WTC11 (cell line): ENCODE results near the gene KRT8.

Experiments
- ESRRA ChIP-seq: sonication (generic); formaldehyde crosslinking; IDR thresholded peaks from 2 replicates; pipeline ENCODE4 v1.8.1; 2022; ENCODE audit warnings: mild to moderate bottlenecking, missing genetic modification reagents, borderline replicate concordance
- FOXP1 ChIP-seq: sonication (generic); formaldehyde crosslinking; IDR thresholded peaks from 2 replicates; pipeline ENCODE4 v1.8.0; 2022; ENCODE audit warnings: missing genetic modification reagents, mild to moderate bottlenecking, moderate library complexity, borderline replicate concordance
- GABPB1 ChIP-seq: sonication (generic); formaldehyde crosslinking; IDR thresholded peaks from 2 replicates; pipeline ENCODE4 v1.8.1; 2023; ENCODE audit warnings: mild to moderate bottlenecking, missing genetic modification reagents
- SMAD4 ChIP-seq: sonication (generic); formaldehyde crosslinking; IDR thresholded peaks from 2 replicates; pipeline ENCODE4 v1.8.0; 2022; ENCODE audit warnings: mild to moderate bottlenecking, missing genetic modification reagents
- TEAD4 ChIP-seq: sonication (generic); formaldehyde crosslinking; IDR thresholded peaks from 2 replicates; pipeline ENCODE4 v1.8.0; 2022; ENCODE audit warnings: mild to moderate bottlenecking, missing genetic modification reagents
- TF ChIP-seq, protein P1 (sequence below): fragments of 200-600 bp; IDR thresholded peaks from 2 replicates; pipeline ENCODE4 v1.8.0; 2022; ENCODE audit warnings: antibody characterized with exemption
- TF ChIP-seq, protein P2 (sequence below): sonication (generic); formaldehyde crosslinking; IDR thresholded peaks from 2 replicates; pipeline ENCODE4 v1.8.1; 2022; ENCODE audit warnings: mild to moderate bottlenecking, missing genetic modification reagents, moderate library complexity, borderline replicate concordance
- TF ChIP-seq, protein P3 (sequence below): sonication (generic); formaldehyde crosslinking; conservative IDR thresholded peaks from 2 replicates; pipeline ENCODE4 v1.8.1; 2023; ENCODE audit warnings: mild to moderate bottlenecking, low read depth, missing genetic modification reagents, moderate library complexity
- TF ChIP-seq, protein P4 (sequence below): sonication (generic); formaldehyde crosslinking; IDR thresholded peaks from 2 replicates; pipeline ENCODE4 v1.8.0; 2022; ENCODE audit warnings: mild to moderate bottlenecking, missing genetic modification reagents
- TF ChIP-seq, protein P5 (sequence below): sonication (generic); formaldehyde crosslinking; IDR thresholded peaks from 2 replicates; pipeline ENCODE4 v1.8.1; 2023; ENCODE audit warnings: mild to moderate bottlenecking, missing genetic modification reagents, moderate library complexity
- TF ChIP-seq, protein P6 (sequence below): sonication (generic); formaldehyde crosslinking; IDR thresholded peaks from 2 replicates; pipeline ENCODE4 v1.8.1; 2023; ENCODE audit warnings: mild to moderate bottlenecking, missing genetic modification reagents, moderate library complexity
- TF ChIP-seq, protein P7 (sequence below): fragments of 250-450 bp; sonication (Bioruptor Pico); IDR thresholded peaks from 2 replicates; pipeline ENCODE4 v1.9.0; 2021; ENCODE audit warnings: moderate library complexity, mild to moderate bottlenecking, inconsistent platforms, borderline replicate concordance
- TF ChIP-seq, protein P8 (sequence below): sonication (generic); formaldehyde crosslinking; IDR thresholded peaks from 2 replicates; pipeline ENCODE4 v1.8.1; 2022; ENCODE audit warnings: low read depth, missing genetic modification reagents, borderline replicate concordance

DNA sequence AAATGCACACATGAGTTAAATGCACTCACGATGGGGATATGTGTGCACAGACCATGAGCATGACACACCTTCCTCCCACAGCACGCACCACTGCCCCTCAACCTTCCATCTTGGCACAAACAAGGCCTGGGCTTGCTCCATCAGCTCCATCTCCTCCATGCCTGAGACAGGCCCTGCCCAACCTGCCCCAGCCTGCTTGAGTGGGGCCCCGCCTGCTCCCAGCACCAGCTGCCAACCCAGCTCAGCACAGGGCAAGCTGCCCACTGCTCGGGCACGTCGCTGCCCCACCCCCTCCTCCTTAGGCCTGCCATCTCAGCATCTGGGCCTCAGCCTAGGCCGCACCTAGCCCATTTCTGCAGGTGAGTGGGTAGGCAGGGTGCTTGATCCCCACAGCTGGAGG, 28.5 kb downstream of the KRT8 start:
- TF ChIP-seq, protein P1, sequence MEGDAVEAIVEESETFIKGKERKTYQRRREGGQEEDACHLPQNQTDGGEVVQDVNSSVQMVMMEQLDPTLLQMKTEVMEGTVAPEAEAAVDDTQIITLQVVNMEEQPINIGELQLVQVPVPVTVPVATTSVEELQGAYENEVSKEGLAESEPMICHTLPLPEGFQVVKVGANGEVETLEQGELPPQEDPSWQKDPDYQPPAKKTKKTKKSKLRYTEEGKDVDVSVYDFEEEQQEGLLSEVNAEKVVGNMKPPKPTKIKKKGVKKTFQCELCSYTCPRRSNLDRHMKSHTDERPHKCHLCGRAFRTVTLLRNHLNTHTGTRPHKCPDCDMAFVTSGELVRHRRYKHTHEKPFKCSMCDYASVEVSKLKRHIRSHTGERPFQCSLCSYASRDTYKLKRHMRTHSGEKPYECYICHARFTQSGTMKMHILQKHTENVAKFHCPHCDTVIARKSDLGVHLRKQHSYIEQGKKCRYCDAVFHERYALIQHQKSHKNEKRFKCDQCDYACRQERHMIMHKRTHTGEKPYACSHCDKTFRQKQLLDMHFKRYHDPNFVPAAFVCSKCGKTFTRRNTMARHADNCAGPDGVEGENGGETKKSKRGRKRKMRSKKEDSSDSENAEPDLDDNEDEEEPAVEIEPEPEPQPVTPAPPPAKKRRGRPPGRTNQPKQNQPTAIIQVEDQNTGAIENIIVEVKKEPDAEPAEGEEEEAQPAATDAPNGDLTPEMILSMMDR: no peak
- TF ChIP-seq, protein P2, sequence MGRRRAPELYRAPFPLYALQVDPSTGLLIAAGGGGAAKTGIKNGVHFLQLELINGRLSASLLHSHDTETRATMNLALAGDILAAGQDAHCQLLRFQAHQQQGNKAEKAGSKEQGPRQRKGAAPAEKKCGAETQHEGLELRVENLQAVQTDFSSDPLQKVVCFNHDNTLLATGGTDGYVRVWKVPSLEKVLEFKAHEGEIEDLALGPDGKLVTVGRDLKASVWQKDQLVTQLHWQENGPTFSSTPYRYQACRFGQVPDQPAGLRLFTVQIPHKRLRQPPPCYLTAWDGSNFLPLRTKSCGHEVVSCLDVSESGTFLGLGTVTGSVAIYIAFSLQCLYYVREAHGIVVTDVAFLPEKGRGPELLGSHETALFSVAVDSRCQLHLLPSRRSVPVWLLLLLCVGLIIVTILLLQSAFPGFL (CRISPR knock-in tag): no peak
- TF ChIP-seq TEAD4 (CRISPR knock-in tag) (no peak), GABPB1 (CRISPR knock-in tag) (no peak), SMAD4 (no peak), FOXP1 (CRISPR knock-in tag) (no peak), ESRRA (CRISPR knock-in tag) (no peak)
- TF ChIP-seq, protein P3, sequence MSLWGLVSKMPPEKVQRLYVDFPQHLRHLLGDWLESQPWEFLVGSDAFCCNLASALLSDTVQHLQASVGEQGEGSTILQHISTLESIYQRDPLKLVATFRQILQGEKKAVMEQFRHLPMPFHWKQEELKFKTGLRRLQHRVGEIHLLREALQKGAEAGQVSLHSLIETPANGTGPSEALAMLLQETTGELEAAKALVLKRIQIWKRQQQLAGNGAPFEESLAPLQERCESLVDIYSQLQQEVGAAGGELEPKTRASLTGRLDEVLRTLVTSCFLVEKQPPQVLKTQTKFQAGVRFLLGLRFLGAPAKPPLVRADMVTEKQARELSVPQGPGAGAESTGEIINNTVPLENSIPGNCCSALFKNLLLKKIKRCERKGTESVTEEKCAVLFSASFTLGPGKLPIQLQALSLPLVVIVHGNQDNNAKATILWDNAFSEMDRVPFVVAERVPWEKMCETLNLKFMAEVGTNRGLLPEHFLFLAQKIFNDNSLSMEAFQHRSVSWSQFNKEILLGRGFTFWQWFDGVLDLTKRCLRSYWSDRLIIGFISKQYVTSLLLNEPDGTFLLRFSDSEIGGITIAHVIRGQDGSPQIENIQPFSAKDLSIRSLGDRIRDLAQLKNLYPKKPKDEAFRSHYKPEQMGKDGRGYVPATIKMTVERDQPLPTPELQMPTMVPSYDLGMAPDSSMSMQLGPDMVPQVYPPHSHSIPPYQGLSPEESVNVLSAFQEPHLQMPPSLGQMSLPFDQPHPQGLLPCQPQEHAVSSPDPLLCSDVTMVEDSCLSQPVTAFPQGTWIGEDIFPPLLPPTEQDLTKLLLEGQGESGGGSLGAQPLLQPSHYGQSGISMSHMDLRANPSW (CRISPR knock-in tag): no peak
- TF ChIP-seq, protein P4, sequence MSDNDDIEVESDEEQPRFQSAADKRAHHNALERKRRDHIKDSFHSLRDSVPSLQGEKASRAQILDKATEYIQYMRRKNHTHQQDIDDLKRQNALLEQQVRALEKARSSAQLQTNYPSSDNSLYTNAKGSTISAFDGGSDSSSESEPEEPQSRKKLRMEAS (CRISPR knock-in tag): no peak
- TF ChIP-seq, protein P5, sequence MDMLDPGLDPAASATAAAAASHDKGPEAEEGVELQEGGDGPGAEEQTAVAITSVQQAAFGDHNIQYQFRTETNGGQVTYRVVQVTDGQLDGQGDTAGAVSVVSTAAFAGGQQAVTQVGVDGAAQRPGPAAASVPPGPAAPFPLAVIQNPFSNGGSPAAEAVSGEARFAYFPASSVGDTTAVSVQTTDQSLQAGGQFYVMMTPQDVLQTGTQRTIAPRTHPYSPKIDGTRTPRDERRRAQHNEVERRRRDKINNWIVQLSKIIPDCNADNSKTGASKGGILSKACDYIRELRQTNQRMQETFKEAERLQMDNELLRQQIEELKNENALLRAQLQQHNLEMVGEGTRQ (CRISPR knock-in tag): no peak
- TF ChIP-seq, protein P6, sequence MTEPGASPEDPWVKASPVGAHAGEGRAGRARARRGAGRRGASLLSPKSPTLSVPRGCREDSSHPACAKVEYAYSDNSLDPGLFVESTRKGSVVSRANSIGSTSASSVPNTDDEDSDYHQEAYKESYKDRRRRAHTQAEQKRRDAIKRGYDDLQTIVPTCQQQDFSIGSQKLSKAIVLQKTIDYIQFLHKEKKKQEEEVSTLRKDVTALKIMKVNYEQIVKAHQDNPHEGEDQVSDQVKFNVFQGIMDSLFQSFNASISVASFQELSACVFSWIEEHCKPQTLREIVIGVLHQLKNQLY: no peak
- TF ChIP-seq, protein P7, sequence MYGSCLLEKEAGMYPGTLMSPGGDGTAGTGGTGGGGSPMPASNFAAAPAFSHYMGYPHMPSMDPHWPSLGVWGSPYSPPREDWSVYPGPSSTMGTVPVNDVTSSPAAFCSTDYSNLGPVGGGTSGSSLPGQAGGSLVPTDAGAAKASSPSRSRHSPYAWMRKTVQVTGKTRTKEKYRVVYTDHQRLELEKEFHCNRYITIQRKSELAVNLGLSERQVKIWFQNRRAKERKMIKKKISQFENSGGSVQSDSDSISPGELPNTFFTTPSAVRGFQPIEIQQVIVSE (CRISPR knock-in tag): no peak
- TF ChIP-seq, protein P8, sequence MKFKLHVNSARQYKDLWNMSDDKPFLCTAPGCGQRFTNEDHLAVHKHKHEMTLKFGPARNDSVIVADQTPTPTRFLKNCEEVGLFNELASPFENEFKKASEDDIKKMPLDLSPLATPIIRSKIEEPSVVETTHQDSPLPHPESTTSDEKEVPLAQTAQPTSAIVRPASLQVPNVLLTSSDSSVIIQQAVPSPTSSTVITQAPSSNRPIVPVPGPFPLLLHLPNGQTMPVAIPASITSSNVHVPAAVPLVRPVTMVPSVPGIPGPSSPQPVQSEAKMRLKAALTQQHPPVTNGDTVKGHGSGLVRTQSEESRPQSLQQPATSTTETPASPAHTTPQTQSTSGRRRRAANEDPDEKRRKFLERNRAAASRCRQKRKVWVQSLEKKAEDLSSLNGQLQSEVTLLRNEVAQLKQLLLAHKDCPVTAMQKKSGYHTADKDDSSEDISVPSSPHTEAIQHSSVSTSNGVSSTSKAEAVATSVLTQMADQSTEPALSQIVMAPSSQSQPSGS (CRISPR knock-in tag): no peak
